Endometrial microvascular endothelial cells (primary cell): ENCODE data around the gene BCL11A. TPM values are rescaled to one million over a fixed set of nuclear protein-coding genes. Genes with fewer than 3 reads are reported as not detected.

Source experiments
- in situ Hi-C: cut with HindIII; loops from 2 replicates; pipeline ENCODE4 v1.10.0; 2017; ENCODE audit warnings: low sequenced_read_pairs, low pct_unique_long_range_greater_than_20kb; ENCODE audit errors: inconsistent ontology term
- total RNA-seq: library from RNA; depleted of rRNA; stranded (reverse); fragments of >200 nt; gene quantifications from one replicate; pipeline ENCODE4 v1.2.3, GENCODE V29; 2015; ENCODE audit errors: inconsistent ontology term

Gene BCL11A
- total RNA-seq, 1 donor from 2014 or later = not detected

DNA sequence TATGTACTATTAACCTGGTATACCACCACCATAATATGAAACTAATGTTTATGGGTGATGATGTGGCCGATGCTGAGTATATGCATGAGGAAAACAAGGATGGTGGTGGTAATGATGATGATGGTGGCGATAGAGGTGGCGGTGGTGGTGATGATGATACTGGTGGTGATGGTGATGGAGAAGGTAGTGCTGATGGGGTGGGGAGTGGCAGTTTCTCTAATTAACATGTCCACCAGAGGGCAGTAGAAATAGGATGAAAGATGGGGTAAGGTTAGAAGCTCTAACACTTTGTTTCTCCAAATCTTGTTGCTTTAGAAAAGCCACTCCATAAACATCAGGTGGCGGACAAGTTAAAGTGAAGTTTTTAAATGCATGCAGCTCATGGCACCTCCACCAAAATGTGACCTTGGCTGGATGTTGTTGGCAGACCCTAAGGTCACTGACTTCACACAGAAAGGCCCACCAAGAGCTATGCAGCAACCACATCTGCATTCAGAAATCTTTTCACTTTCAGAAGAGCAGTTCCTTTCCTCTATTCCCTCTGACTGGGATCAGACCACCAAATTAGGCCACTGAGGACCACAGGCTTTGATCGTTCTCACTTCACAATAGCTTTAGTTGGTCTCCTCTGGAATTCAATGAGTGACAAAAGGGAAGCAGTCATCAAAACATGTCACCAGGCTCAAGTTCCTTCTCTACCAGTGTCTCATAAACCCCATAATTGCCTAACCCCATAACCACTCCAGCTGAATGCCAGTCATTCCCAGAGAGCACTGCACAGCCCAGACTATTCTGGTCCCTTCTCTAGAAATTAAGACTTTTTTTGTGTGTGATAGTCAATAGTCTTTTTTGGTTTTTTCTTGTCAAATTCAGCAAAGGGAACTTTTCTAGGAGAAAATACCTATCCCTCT lies 7.5 kb upstream of the BCL11A start:
- in situ Hi-C loops = no loop called here

DNA sequence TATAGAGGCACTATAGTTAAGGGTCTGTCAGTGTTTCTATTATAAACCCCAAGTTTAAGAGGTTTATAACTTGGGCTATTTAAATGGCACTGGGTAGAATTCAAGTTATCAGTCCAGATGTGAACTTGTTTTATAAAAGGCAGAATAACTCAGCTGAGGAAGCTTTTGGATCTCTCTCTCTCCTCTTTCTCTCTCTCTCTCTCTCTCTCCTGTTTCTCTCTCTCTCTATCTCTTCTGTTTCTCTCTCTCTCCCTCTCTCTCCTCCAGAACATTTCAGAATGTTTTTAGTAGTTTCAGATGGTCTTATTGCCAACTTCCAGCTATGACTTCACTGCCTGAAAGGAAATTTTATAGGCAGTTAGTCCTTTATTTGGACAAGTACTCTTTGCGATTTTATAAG lies 6.4 kb upstream of the BCL11A start:
- in situ Hi-C loops = no loop called here

DNA sequence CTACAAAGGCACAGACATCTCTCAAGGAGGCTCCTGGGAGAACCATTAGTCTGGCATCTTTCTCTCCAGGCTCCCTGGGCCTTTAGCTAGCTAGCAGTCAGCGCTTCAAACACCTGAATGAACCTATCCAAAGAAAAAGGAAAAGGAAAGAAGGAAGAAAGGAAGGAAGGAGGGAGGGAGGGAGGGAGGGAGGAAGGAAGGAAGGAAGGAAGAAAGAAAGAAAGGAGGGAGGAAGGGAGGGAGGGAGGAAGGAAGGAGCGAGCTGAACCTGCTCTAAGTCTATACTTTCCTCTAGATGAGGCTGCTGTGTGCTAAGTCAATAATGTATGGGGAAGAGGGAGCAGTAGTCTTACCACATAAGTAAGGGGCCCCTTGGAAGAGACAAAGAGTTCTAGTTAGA lies 5.1 kb upstream of the BCL11A start:
- in situ Hi-C loops = no loop called here

DNA sequence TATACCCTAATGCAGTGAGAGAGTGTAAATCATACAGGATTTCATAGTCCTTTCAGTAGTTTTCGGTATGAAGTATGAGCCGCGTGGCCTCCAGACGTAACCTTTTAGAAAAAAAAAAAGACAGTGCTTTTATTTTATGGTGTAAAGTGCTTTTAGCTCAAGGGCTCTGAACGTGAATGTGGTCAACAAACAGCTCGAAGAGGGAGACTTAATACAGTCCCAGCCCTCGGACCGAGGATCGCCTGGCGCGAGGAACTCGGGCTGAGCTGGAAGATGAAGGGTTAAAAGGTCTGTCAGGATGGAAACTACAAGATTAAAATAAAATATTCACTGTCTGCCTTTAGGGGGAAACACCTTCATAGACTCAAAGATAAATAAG lies 4.0 kb upstream of the BCL11A start:
- in situ Hi-C loops = no loop called here

DNA sequence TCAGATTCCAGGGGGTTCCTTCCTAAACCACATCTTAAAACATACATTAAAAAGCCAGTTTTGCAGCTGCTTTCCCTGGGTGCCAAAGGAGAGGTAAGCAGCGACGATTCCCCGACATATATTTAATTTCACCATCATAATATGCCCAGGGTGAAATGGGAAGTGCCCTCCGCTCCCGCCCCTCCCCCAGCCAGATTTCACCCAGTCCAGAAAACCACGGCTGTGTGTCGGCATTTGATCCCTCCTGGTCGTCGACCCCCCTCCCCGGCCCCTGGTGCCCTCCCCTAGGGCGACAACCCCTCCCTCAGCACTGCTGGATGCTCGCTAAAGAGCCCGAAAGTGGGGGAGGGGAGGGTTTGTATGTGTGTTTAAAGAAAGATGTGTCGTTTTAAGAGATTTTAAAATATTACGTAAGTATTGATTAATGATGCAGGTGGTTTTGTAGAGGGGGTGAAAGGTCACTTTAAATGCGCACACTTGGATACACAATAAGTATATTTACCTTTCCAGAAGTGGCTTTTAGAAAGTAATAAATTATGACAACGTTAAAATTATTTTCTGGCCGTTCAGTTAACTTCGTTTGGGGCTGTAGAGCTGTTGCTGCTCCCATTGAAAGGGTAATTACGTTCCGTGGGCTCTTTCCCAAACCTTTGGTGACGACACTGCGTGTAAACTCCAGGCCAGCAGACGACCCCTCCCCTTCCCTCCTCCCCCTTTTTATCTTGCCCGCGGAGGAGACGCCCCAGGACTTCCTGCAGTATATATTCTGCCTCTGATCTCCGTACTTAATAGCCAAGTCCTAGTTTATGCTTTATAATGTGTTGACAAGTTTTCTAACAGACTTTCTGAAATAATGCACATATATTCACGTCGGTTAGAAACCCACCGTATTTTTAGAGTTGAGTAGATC lies 3.4 kb upstream of the BCL11A start:
- in situ Hi-C loops = no loop called here

DNA sequence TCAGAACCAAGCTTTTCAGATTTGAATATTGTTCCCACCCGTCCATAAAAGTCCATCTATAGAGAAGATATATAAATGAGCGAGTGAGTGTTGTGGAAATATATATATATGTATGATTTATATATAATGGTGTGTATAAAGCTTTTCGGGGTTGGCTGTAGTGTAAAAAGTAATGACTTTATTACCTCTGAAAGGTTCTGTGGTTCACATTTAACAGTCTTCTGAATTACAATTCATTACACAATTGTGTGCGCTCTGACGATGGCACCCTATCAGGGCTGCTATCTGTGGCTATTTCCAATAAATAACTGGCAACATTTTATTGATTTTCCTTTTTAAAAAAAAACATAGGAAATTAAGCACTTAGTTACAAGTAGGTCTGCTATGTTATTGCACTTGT lies 2.7 kb upstream of the BCL11A start:
- in situ Hi-C loops = no loop called here

DNA sequence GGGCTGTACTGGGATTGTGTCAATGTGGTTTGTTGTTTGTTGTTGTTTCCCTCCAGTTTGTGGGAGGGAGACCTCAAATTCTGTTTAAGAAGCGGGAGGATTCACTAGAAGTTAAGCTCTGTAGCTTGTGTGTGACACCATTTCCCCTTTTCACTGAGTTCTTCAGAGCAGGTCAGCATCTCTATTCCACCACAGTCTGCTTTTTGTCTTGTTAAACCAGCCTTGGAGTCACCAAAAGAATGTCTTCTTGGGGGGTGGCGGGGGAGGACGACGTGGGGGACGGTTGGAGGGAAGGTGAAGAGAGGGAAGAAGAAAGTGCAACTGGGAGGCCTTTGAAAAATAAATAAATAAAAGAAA lies 2.3 kb upstream of the BCL11A start:
- in situ Hi-C loops = no loop called here

DNA sequence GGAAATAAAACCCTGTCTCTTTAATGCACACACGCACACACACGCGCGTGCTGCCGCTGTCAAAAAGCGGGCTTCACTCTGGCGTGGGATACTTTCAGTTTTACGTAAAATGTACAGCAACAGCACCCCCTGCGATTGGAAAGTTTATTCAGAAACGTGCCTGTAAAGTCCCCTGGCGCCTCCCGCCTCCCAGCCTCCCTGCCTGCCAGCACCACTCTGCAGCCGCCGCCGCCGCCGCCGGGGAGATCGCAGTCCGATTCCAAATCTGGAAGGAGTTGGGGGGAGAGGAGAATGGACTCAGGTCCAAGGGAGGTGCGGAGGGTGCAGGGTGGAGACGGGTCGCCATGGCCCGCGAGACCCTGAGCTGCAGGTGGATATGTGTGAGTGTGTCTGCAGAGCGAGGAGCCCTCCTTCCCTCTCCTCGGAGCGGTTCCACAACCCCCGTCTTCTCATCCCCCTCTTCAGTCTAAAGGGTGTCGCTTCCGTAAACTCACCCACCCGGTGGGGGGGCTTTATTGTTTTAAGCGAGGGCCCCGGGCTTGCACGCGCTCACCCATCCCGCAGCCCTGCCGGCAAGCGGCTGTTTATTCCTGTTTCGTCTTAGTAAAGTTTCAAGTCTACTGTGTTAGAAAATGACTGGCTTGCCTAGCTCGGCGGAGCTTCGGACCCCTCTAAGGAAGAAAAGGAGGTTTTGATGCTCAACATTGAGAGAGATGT lies 1.8 kb upstream of the BCL11A start:
- in situ Hi-C loops = no loop called here

DNA sequence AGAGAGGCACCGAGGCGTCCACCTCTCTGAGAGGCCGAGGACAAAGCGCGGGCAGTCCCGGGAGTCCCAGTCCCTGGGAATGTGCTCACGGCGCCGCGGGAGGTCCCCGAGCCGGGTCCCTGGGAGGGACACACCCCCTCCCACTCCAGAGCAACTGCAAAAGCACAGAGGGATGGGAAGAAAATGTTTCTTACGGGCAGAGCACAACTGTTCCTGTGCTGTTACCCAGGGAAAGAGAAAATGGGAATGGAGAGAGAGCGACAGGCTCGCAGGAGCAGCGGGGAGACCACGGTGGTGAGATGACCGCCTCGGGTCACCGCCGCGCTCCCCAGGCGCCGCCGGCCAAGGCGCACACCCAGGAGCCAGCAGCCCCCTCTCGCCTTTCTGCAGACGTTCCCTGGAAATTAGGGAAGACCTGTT lies 1.2 kb upstream of the BCL11A start:
- in situ Hi-C loops = no loop called here

DNA sequence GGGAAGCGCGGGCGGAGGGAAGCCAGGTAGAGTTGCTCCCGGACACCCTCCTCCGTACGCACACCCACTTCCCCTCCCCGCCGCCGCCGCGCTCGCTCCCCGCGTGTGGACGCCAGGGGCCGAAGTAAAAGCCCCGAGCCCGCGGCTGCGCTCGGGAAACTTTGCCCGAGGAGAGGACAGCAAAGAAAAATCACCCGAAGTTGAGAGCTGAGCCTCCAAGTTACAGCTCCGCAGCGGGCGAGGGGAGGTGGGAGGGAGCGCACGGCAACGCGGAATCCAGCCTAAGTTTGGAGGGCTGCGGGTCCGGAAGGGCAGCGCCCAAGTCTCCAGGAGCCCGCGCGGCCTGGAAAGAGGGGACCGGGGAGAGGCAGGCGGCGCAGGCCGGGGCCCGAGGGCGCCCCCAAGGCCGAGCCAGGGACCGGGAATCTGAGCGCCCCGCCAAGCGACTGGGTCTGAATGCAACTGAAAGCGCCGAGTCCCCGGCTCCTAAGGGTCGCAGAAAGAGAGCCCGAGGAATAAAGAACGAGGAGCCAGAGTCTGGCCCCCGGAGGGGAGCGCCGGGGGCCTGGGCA lies 706 bp upstream of the BCL11A start:
- in situ Hi-C loops = no loop called here

DNA sequence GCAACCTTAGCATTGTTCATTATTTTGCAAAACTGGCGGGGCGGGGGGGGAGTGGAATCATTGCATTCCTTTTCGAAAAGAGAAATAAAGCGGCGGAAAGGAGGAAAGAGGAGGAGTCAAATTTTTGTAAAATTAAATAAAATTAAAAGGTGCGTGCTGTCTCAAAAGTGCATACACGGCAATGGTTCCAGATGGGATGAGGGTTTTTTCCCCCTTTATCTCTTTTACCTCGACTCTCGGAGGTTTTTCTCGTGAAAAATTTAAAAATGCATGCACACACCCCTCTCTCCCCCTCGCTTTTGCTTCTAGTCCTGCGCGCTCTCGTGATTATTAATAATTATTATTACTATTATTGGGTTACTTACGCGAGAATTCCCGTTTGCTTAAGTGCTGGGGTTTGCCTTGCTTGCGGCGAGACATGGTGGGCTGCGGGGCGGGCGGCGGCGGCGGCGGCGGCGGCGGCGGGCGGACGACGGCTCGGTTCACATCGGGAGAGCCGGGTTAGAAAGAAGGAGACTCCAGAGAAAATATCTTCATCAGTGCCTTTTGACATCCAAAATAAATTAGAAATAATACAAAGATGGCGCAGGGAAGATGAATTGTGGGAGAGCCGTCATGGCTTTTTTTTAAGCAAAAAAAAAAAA lies 481 bp downstream of the BCL11A start:
- in situ Hi-C loops = no loop called here

DNA sequence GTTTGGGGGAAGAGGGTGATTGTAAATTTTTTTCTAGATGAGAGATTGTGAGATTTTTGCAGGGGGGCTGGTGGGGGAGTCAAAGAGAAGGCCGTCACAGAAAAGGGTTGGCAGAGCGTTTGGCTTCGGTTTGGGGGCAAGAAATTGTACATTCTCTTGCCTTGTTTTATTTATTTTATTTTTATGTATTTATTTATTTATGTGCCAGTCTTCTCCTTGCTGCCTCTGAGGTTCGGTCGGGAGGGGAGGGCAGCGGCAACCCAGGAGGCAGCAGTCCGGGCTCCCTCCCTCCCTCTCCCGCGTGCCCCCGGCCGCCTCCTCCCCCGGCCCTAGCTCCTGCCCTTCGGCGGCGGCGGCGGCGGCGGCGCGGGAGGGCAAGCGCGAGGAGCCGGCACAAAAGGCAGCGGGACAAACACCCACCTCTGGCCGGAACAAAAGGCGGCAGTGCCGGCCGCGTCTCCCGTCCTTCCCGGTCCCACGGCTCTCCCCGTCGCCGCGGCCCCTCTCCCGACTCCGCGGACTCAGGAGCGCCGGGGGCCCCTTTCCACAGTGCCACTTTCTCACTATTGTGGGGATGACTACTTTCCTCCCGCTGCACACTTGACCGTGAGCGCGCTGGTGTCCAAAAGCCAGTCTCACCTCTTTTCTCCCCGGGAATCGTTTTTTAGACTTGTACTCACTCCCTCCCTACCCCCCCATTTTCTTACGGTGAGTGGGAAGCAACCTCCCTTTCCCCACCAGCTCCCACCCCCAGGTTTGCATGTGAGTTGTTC lies 1.2 kb downstream of the BCL11A start:
- in situ Hi-C loops = no loop called here

DNA sequence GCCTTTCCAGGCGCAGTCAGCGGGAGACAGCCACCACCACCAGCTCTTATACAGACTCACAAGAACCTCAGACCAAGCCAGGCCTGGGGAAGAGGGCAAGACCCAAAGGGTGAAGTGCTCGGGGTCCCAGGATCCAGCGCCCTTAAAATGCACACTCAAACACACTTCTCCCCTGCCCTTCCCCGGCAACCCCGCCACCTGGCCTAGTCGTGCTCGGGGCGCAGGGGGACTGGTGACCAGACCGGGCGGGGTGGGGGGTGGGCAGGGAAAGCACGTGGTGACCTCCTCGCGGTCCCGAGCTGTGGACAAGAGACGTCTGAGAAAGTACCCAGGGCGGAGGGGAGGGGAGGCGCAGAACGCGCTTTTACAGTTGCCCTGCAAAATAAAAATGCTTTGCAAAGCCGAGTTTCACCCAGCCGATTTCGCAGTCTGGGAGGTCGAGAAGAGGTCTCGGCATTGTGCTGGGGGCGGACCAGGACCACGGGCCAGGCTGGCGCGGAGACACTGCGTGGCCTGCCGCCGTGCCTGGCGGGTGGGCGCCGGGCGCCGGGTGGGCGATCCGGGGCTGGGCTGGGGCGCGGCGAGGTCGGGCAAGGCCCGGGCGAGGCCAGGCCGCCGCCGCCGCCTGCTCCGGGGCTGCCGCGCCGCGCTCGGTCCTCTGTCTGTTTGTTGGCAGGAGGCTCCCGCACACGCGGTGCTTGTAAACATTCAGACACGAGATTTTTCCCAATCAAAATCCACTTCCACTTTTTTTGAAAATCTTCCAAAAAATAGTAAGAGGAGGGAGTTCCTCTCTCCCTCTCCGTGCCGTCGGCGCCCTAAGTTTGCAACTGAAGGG lies 2.0 kb downstream of the BCL11A start:
- in situ Hi-C loops = no loop called here

DNA sequence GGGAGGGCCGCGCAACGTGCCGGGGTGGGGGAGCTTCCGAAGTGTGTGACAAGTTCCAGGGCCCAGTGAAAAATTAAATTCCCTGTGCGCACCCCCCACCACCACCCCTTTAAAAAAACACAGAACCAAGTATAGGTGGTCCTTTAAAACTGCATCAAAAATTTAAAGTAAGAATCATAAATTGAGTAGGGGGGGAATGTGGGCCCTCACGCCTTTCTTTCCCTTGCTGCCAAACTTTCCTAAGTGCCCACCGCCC lies 2.5 kb downstream of the BCL11A start:
- in situ Hi-C loops = no loop called here

DNA sequence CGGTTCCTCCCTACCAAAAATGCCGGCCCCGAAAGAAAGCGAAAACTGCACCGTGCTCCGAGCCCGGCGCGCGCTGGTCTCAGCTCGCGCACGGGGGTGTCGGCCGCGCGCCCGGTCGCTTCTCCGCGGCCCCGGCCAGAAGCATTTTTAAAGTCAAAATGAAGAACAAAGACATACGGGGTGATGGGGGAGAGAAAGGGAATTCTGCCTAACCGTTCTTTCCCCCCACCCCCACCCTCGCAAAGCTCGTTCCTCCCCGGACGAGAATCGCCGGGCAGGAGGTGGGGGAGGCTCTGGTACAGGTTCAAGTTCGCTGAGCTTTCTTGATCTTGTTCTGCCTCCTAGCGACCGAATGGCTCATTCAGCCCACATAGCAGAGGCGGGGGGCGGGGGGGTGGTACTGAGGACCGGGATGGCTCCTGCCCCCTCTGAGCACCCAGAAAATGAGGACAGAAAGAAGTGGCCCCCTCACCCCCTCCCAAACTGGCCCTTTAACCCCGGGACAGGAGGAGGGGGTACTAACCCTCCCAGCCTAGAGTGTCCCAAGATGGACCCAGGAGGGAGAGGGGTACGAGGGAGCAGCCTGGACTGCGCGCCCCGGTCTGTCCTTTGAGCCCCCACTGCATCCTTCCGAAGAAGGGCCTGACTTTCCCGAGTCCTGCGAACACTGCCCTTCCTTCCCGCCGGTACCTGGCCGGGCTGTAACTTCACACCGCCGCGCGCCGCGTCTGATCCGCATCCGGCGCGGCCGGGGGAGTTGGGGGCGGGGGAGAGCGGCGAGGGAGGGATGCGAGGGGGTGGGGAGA lies 3.1 kb downstream of the BCL11A start:
- in situ Hi-C loops = no loop called here

DNA sequence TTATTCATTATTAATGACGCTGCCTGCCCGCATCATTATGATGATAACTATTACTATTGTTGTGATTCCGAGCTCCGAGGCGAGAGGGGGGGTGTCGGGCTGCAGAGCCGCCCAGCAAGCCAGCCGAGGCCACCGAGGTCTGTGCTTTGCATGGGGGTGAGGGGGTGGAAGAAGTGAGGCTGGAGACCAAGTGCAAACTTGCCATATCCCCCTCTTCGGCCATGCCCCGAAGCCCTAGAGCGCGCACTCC lies 3.6 kb downstream of the BCL11A start:
- in situ Hi-C loops = no loop called here
